ENCODE measurements around the gene CD70. TPM values are rescaled to one million over a fixed set of nuclear protein-coding genes. Genes with fewer than 3 reads are reported as not detected.

Gene CD70
- total and polyA plus RNA-seq, 12 donors: 0.49 TPM; not detected in 11

DNA sequence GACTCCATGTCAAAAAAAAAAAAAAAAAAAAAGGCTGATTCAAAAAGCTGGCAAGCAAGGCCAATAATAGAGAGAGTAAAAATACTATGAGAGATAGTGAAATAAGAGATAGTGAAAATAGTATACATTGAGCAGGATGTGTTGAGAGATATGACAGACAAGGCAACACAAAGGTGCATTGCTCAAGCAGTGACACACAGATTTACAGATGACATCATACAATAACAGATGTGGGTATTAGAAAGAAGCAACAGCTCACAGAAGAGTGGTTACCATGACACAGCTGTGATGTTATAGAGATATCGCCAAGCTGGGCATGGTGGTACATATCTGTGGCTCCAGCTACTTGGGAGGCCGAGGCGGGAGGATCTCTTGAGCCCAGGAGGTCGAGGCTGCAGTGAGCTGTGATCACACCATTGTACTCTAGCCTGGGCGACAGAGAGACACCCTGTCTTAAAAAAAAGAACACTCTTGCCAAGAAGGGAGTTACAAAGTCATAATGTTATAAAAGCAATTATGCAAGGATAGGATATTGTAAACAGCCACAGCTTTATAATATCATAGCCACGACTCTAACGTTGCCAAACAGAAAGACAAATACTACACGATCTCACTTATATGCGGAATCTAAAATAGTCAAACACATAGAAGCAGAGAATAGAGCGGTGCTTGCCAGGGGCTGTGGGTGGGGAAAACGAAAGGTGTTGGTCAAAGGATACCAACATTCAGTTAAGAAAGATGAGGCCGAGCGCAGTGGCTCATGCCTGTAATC lies 49.8 kb downstream of the CD70 start:
- no peaks in the 10 kb centered on the region for H3K36me3 ChIP-seq
- peaks cover 0 to 38% (median 4%) of the 10 kb centered on the region in 7 donors for H3K27me3 ChIP-seq
- intact Hi-C loops (cut with DNase I): no loop called here
- no peak overlapping the region for H3K27ac ChIP-seq
- DNase-seq (no peak), ATAC-seq (no peak)
- H3K9me3 ChIP-seq: peaks cover 0 to 7% (median 0%) of the 10 kb centered on the region in 11 donors
- no peak for TF ChIP-seq CTCF (IDR thresholded peaks at IDR 0.05)
- WGBS, 2 donors: 79 to 87% methylated on average over 13 of the region's 13 CpGs
- H3K4me3 ChIP-seq: no peak overlapping the region
- peaks cover 0 to 8% (median 0%) of the 10 kb centered on the region in 9 donors for H3K4me1 ChIP-seq

GRCh38 chr19:6539514-6539913 lies 51.4 kb downstream of the CD70 start:
- peaks cover 0 to 9% (median 0%) of the 10 kb centered on the region in 9 donors for H3K4me1 ChIP-seq
- TF ChIP-seq CTCF (IDR thresholded peaks at IDR 0.05): no peak
- DNase-seq (no peak), ATAC-seq (no peak)
- H3K9me3 ChIP-seq: peaks cover 0 to 9% (median 0%) of the 10 kb centered on the region in 11 donors
- H3K27ac ChIP-seq: no peak overlapping the region
- WGBS, 2 donors: 81 to 86% methylated on average over 6 of the region's 6 CpGs
- peaks cover 0 to 50% (median 9%) of the 10 kb centered on the region in 7 donors for H3K27me3 ChIP-seq
- intact Hi-C loops (cut with DNase I): no loop called here
- H3K36me3 ChIP-seq: no peaks in the 10 kb centered on the region
- no peak overlapping the region for H3K4me3 ChIP-seq

Other genes with a start within 250 kb of the CD70 start
- 10 to 100 TPM; 46.0 to 90.0 (median 60.0) TPM for gene CLPP, start 229.6 kb downstream of the CD70 start, total RNA-seq
- gene CLPP, start 229.6 kb downstream of the CD70 start, polyA plus RNA-seq: 100 to 1,000 TPM in 1 of 2 donors, 10 to 100 TPM in 1; 53.2 to 131 TPM
- 100 to 1,000 TPM; 134 to 221 (median 171) TPM for gene ALKBH7, start 218.4 kb downstream of the CD70 start, total RNA-seq
- 100 to 1,000 TPM; 108 to 159 TPM for gene ALKBH7, start 218.4 kb downstream of the CD70 start, polyA plus RNA-seq
- 1 to 10 TPM in 1 of 10 donors, under 1 TPM in 9; 0.36 to 1.4 (median 0.61) TPM for gene PSPN, start 215.2 kb downstream of the CD70 start, total RNA-seq
- gene PSPN, start 215.2 kb downstream of the CD70 start, polyA plus RNA-seq: under 1 TPM; 0.88 to 0.99 TPM
- gene GTF2F1, start 198.0 kb downstream of the CD70 start, total RNA-seq: 10 to 100 TPM; 26.4 to 36.4 (median 30.8) TPM
- 10 to 100 TPM; 23.3 to 44.8 TPM for gene GTF2F1, start 198.0 kb downstream of the CD70 start, polyA plus RNA-seq
- gene KHSRP, start 166.3 kb downstream of the CD70 start, total RNA-seq: 100 to 1,000 TPM in 3 of 10 donors, 10 to 100 TPM in 7; 77.3 to 125 (median 90.5) TPM
- 10 to 100 TPM; 50.9 to 73.7 TPM for gene KHSRP, start 166.3 kb downstream of the CD70 start, polyA plus RNA-seq
- gene SLC25A41, start 157.4 kb downstream of the CD70 start, total RNA-seq: under 1 TPM in 6 of 10 donors, not detected in 4; 0.17 to 0.48 (median 0.38) TPM
- 1 to 10 TPM; 1.4 to 1.7 TPM for gene SLC25A41, start 157.4 kb downstream of the CD70 start, polyA plus RNA-seq
- gene SLC25A23, start 131.4 kb downstream of the CD70 start, total RNA-seq: 100 to 1,000 TPM in 5 of 10 donors, 10 to 100 TPM in 5; 72.2 to 126 (median 95.4) TPM
- 100 to 1,000 TPM in 1 of 2 donors, 10 to 100 TPM in 1; 53.4 to 104 TPM for gene SLC25A23, start 131.4 kb downstream of the CD70 start, polyA plus RNA-seq
- not detected for gene CRB3, start 126.9 kb downstream of the CD70 start, total RNA-seq
- under 1 TPM in 1 of 2 donors, not detected in 1; 0.28 TPM for gene CRB3, start 126.9 kb downstream of the CD70 start, polyA plus RNA-seq
- 1 to 10 TPM in 3 of 10 donors, under 1 TPM in 7; 0.09 to 4.0 (median 0.69) TPM for gene DENND1C, start 109.4 kb downstream of the CD70 start, total RNA-seq
- gene DENND1C, start 109.4 kb downstream of the CD70 start, polyA plus RNA-seq: 1 to 10 TPM in 1 of 2 donors, under 1 TPM in 1; 0.43 to 1.1 TPM
- gene TUBB4A, start 88.8 kb downstream of the CD70 start, total RNA-seq: 1 to 10 TPM in 4 of 10 donors, under 1 TPM in 6; 0.19 to 6.6 (median 0.81) TPM
- 1 to 10 TPM in 1 of 2 donors, under 1 TPM in 1; 0.46 to 2.9 TPM for gene TUBB4A, start 88.8 kb downstream of the CD70 start, polyA plus RNA-seq
- under 1 TPM in 7 of 10 donors, not detected in 3; 0.13 to 0.88 (median 0.22) TPM for gene TNFSF9, start 60.1 kb downstream of the CD70 start, total RNA-seq
- under 1 TPM; 0.14 to 0.15 TPM for gene TNFSF9, start 60.1 kb downstream of the CD70 start, polyA plus RNA-seq
- gene TNFSF14, start 79.0 kb upstream of the CD70 start, total RNA-seq: 1 to 10 TPM in 2 of 10 donors, under 1 TPM in 7, not detected in 1; 0.06 to 1.9 (median 0.42) TPM
- under 1 TPM; 0.23 to 0.51 TPM for gene TNFSF14, start 79.0 kb upstream of the CD70 start, polyA plus RNA-seq
- gene C3, start 129.5 kb upstream of the CD70 start, total RNA-seq: 100 to 1,000 TPM in 5 of 10 donors, 10 to 100 TPM in 5; 23.0 to 438 (median 111) TPM
- gene C3, start 129.5 kb upstream of the CD70 start, polyA plus RNA-seq: 100 to 1,000 TPM; 275 to 475 TPM
- gene GPR108, start 146.4 kb upstream of the CD70 start, total RNA-seq: 10 to 100 TPM; 20.4 to 33.6 (median 21.5) TPM
- gene GPR108, start 146.4 kb upstream of the CD70 start, polyA plus RNA-seq: 10 to 100 TPM; 43.1 to 62.0 TPM
- 100 to 1,000 TPM in 1 of 10 donors, 10 to 100 TPM in 9; 60.6 to 152 (median 73.5) TPM for gene TRIP10, start 148.5 kb upstream of the CD70 start, total RNA-seq
- gene TRIP10, start 148.5 kb upstream of the CD70 start, polyA plus RNA-seq: 100 to 1,000 TPM in 1 of 2 donors, 10 to 100 TPM in 1; 93.7 to 314 TPM
- under 1 TPM in 5 of 10 donors, not detected in 5; 0.16 to 0.79 (median 0.36) TPM for gene SH2D3A, start 176.3 kb upstream of the CD70 start, total RNA-seq
- gene SH2D3A, start 176.3 kb upstream of the CD70 start, polyA plus RNA-seq: under 1 TPM; 0.17 to 0.37 TPM
- gene VAV1, start 181.6 kb upstream of the CD70 start, total RNA-seq: 10 to 100 TPM in 1 of 10 donors, 1 to 10 TPM in 6, under 1 TPM in 3; 0.45 to 11.0 (median 1.4) TPM
- gene VAV1, start 181.6 kb upstream of the CD70 start, polyA plus RNA-seq: 1 to 10 TPM in 1 of 2 donors, under 1 TPM in 1; 0.70 to 1.3 TPM

Data from heart right ventricle (tissue), 16 donors.